Measurements from ENCODE around the gene DNAJC8. TPM values are rescaled to one million over a fixed set of nuclear protein-coding genes. Genes with fewer than 3 reads are reported as not detected.

DNAJC8 gene
- polyA plus RNA-seq, 1 experiment = 123 TPM

- H3K9me3 ChIP-seq (ENCODE audit: control insufficient read depth, insufficient read depth, low read length) = no peaks in the 10 kb centered on the region
- H3K4me3 ChIP-seq (ENCODE audit: low read depth, low read length) = no peak overlapping the region
- no peak overlapping the region for H3K27ac ChIP-seq (ENCODE audit: low read depth, low read length)
- DNase-seq (ENCODE audit: low read depth, low spot score) = no peak
- ChIA-PET POLR2A (no interaction called here), CTCF (interaction anchor here (1.2 kb wide), 1 partner anchor 9 kb away, joined by 4 read pairs; no protein-coding TSS in a partner anchor)
- H3K27me3 ChIP-seq (ENCODE audit: control insufficient read depth, insufficient read depth, low read length) = no peaks in the 10 kb centered on the region
- TF ChIP-seq CTCF (IDR thresholded peaks at IDR 0.05; ENCODE audit: low read depth, low read length) = no peak
Measured at GRCh38 chr1:28199328-28200233, 33.2 kb downstream of the DNAJC8 start.

GRCh38 chr1:28197682-28198415 is 35.0 kb downstream of the DNAJC8 start:
- Histone ChIP-seq H3K27ac (ENCODE audit: low read depth, low read length) (no peak overlapping the region), H3K27me3 (ENCODE audit: control insufficient read depth, insufficient read depth, low read length) (no peaks in the 10 kb centered on the region), H3K4me3 (ENCODE audit: low read depth, low read length) (no peak overlapping the region), H3K9me3 (ENCODE audit: control insufficient read depth, insufficient read depth, low read length) (no peaks in the 10 kb centered on the region)
- no peak for TF ChIP-seq CTCF (IDR thresholded peaks at IDR 0.05; ENCODE audit: low read depth, low read length)
- ChIA-PET POLR2A (no interaction called here), CTCF (interaction anchor here (1.0 kb wide), 1 partner anchor 11 kb away, joined by 3 read pairs; no protein-coding TSS in a partner anchor)
- no peak for DNase-seq (ENCODE audit: low read depth, low spot score)

GRCh38 chr1:28196330-28196729 is 36.5 kb downstream of the DNAJC8 start:
- H3K9me3 ChIP-seq (ENCODE audit: control insufficient read depth, insufficient read depth, low read length) = no peaks in the 10 kb centered on the region
- no peak for TF ChIP-seq CTCF (IDR thresholded peaks at IDR 0.05; ENCODE audit: low read depth, low read length)
- no peak for DNase-seq (ENCODE audit: low read depth, low spot score)
- POLR2A ChIA-PET = interaction anchor here (0.6 kb wide), 3 partner anchors 40 to 120 kb away, joined by 3 to 8 read pairs (median 4); partner anchors contain the start of gene ATP5IF1
- no peak overlapping the region for H3K4me3 ChIP-seq (ENCODE audit: low read depth, low read length)
- no peak overlapping the region for H3K27ac ChIP-seq (ENCODE audit: low read depth, low read length)
- no peaks in the 10 kb centered on the region for H3K27me3 ChIP-seq (ENCODE audit: control insufficient read depth, insufficient read depth, low read length)
- CTCF ChIA-PET = interaction anchor here (0.5 to 2.1 kb wide), 4 partner anchors 12 to 112 kb away, joined by 4 to 8 read pairs (median 4); no protein-coding TSS in a partner anchor

DNA sequence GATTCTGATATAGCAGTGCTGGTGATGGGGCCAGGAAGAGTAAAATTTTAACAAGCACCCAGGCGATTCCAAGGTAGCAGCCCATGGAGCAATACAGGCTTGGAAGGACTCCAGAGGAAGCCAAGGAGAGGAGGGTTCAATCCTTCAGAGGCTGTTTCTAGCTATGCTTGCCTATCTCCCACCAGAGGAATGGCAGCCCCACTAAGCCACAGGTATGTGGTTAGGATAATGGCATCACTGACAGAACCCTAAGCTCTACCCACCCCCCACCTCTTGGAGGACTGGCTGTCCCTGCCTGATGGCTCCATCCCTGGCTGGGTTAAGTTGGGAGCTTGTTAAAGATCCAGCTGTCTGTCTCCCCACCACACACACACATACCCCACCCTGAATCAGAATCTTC is 37.0 kb downstream of the DNAJC8 start:
- H3K27ac ChIP-seq (ENCODE audit: low read depth, low read length) = no peak overlapping the region
- no peak for TF ChIP-seq CTCF (IDR thresholded peaks at IDR 0.05; ENCODE audit: low read depth, low read length)
- POLR2A ChIA-PET = interaction anchor here (0.7 kb wide), 1 partner anchor 101 kb away, joined by 6 read pairs; no protein-coding TSS in a partner anchor

More for the DNA sequence above, 37.0 kb downstream of the DNAJC8 start:
- Histone ChIP-seq H3K27me3 (ENCODE audit: control insufficient read depth, insufficient read depth, low read length) (no peaks in the 10 kb centered on the region), H3K4me3 (ENCODE audit: low read depth, low read length) (no peak overlapping the region), H3K9me3 (ENCODE audit: control insufficient read depth, insufficient read depth, low read length) (no peaks in the 10 kb centered on the region)
- CTCF ChIA-PET = interaction anchor here (1.5 to 2.1 kb wide), 2 partner anchors 13 to 104 kb away, joined by 5 to 8 read pairs; no protein-coding TSS in a partner anchor
- DNase-seq (ENCODE audit: low read depth, low spot score) = no peak
